HG03196 (cell line): ENCODE measurements around the gene CDH20.

ENCODE experiments used
- ATAC-seq: cut with Tn5 transposase; IDR thresholded peaks from one replicate; pipeline ENCODE4 v1.9.1; 2021; ENCODE audit not compliant: unreplicated experiment

Gene CDH20

DNA sequence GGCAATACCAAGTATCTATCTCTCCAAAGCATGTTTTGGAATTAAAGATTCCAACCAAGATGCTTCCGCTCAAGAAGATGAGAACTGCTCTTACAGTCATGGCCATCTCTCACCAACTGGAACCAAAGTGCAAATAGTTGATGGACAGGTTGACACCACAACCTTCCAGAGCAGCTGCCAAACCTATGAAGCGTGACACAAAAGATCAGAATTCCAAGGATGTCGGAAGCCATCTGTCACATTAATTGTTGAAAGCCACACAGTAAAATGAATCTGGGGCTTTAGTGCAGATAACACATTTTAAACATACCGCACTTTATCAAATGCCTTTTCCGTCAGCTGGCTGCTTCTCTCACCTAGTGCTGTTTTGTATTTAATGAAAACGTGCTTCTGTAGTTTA, 195.7 kb downstream of the CDH20 start:
- no peak for ATAC-seq

DNA sequence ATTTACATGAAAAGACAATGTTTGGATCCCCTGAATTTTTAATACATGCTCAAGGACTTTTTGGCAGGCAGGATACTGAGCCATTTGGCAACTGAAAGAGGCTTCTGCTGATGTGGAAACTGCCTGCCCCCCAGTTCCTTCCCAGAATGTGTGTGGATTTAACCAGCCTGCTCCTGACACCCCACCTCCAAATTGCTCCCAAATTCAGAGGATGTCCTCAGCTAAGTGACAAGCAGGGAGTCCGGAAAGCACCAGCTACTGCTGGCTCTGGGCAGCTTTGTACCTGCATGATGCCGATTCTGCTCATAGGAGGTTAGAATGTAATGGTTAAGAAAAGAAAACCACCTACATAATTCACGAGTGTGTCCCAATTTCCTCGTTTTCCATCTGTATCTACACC, 197.5 kb downstream of the CDH20 start:
- no peak for ATAC-seq

DNA sequence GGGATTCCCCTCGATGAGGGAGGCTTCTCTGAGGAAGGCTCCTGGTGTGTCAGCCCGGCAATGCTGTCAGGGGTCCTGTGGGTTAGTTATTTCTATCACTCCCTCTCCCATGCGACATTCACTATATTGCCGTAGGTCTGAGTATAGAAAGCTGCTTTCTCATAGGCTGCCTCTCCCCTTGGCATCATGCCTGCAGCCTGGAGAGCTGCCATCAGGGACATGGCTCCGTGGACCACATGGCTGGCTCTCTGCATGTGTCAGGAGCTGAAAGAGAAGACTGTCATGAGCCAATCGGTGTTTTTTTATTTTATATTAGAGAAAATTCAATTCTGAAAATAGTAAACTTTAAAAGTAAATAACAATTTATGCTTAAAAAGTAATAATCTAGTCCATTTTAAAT, 198.0 kb downstream of the CDH20 start:
- no peak for ATAC-seq

DNA sequence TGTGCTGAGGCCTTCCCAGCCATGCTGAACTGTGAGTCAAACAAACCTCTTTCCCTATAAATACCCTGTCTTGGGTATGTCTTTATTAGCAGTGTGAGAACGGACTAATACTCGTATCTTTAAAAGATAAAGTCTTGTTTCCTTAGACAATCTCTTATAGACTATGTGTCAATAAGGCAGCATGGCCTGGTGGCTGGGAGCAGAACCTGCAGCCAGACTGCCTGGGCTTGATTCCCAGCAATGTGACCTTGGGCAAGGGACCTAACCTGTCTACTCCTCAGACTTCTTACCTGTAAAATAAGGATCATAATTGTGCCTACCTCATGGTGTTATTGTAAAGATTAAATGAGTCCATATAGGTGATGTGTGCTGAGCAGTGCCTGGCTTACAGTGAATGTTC, 198.7 kb downstream of the CDH20 start:
- no peak for ATAC-seq

DNA sequence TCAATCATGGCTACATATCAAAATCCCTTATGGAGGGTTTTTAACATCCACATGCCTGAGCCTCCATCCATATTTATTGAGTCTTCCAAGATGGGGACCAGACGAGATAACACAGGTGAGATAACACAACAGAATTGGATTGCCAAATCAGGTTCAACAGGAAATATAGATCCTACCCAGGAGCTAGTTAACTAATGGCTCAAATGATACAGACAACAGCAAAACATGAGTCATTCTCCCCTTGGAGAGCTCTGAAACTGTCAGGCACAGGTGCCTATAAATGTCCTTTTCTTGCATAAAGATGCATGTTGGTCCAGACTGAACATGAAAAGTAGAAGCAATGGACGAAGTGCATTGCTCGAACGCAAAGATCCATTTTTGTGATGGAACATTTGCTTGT, 202.2 kb downstream of the CDH20 start:
- ATAC-seq: no peak

DNA sequence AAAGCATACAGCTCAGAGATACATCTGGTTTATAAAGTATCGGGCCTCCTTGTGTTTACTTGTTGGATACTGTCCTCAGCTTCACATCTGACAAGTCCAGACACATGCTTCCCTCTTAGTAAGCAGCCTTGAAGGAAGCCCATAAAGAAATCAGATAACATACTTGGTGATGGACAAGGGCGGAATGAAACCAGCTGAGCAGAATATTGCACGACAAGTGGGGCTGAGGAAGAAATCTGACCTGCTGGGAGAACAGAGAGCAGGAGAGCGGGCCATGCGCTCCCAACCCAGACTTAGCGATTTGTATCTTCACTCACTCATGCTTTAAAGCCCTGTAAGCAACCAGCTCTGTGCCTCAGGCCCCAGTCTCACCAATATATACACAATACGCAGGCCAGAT, 208.4 kb downstream of the CDH20 start:
- ATAC-seq: no peak

DNA sequence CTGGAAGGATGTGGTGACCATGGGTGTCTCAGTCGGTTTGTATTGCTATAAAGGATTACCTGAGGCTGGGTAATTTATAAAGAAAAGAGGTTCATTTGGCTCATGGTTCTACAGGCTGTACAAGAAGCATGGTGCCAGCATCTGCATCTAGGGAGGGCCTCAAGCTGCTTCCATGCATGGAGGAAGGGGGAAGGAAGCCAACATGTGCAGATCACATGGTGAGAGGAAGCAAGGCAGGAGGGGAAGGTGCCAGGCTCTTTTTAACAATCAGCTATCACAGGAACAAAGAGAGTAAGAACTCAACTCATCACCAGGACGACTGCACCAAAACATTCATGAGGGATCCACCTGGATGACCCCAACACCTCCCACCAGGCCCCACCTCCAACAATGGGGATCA, 209.4 kb downstream of the CDH20 start:
- ATAC-seq: no peak

DNA sequence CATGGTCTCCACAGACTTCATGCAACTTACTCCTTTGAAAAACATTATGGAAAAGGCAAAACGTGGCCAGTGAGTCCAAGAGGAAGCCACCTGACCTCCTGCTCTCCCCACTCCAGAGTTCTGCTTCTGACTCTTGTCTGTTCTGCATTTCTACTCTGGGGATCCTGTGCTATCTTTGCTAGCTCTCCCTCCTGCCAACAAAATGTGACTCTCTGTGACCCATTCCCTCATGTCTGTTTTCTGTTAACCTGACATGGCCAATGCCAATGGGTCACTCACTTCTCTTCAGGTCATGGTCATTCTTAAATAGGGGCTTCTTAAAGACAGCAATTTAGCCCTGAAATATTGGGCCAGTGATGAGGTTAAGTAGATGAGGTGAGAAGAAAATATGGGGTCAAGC, 210.3 kb downstream of the CDH20 start:
- no peak for ATAC-seq

DNA sequence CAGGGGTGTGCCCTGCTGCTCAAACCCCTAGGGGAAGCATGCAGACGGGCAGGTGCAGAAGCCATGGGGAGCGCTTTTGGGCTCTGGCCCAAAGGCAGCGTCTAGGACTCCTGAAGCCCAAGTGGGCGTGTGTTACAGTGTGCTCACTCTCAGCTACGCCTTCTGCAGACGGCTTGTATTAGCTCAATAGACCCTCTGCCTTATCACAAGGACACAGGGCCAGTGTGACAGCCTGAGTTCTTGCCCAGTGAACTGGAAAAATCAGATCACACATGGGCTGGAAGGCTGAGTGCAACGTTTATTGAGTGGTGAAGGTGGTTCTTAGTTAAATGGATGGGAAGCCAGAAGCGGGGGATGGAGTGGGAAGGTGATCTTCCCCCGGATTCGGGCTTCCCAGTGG, 210.9 kb downstream of the CDH20 start:
- ATAC-seq: no peak

DNA sequence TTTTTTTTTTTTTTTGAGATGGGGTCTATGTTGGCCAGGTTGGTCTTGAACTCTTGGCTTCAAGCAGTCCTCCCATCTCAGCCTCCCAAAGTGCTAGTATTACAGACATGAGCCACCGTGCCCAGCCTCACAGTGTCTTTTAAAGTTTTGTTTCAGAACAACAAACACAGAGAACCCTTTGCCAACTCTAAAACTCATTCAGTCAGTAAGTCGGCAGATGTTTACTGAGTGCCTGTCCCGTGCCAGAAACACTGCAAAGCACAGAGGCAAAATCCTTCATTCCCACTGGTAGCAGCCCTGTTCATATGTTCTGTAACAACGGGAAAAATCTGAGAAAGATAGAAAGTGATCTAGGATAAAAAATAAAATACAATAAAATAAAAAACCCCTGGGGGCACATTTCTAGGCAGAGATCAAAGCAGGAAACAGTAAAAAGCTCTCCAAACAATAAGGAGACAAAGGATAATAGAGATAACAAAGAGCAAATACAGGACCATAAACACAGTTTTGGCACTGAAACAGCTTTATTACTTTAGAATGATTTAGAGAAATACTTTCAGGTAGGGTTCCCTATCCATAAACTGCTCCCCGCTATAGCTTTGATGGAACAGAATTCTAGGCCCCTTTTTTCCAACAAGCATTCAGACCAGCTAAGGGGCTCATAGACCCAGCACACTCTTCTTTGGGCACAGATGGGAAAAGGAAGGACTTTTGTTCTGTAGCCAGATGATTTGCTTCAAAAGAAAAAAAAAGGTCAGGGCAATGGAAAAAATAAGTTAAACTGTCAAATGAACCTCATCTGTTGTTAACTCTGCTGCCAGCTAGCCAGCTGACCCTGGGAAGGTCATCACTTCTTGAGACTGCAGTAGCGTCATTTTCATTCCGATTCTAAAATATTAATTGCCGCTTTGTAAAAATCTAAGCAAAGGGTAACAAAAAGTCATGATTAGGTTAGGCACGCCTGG, 212.3 kb downstream of the CDH20 start:
- ATAC-seq: no peak

DNA sequence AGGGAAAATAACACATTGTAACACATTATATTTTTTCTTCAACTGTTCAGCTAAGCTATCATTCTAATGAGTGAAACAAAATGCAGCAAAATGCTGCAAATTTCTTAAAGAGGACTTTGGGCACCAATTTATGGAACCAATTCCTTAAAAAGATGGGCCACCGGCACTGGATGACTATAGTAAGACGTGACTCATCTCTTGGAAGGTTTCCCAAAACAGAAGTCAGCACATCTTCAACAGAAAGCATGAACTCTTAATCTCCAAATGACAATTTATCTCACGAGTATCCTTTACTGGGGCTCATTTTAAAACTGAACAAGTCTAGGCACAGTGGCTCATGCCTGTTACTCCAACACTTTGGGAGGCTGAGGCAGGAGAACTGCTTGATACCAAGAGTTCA, 213.4 kb downstream of the CDH20 start:
- no peak for ATAC-seq

DNA sequence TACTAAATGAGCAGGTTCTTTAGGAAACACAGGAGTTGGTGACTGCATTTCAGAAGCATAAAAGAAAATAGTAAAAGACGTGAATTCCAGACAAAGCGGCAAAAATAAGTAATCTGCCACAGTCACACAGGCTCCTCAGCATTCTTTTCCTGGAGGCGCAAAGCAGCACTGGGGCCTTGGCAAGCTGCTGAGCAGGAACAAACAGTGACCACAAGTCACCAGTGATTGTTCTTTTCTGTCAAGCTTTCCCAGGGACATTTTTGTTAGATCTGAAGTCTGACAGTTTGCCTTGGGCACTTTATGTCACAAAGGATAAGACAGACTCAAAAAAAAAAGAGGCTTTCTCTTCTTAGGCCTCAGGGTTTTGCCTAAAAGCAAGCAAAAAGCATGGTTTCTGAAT, 216.2 kb downstream of the CDH20 start:
- ATAC-seq: no peak

DNA sequence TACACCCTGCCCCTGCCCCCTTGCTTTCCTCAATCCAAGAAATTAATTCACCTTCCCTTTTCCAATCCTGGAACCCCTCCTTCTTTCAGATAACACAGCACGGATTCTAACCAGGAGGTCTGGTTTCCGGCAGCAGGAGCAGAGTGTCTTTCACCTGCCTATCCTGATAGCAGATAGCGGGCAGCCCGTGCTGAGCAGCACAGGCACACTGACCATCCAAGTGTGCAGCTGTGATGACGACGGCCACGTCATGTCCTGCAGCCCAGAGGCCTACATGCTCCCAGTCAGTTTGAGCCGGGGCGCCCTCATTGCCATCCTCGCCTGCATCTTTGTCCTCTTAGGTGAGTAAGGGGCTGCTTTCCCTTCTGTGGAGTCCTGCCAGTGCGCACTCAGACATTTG, 216.7 kb downstream of the CDH20 start:
- no peak for ATAC-seq

DNA sequence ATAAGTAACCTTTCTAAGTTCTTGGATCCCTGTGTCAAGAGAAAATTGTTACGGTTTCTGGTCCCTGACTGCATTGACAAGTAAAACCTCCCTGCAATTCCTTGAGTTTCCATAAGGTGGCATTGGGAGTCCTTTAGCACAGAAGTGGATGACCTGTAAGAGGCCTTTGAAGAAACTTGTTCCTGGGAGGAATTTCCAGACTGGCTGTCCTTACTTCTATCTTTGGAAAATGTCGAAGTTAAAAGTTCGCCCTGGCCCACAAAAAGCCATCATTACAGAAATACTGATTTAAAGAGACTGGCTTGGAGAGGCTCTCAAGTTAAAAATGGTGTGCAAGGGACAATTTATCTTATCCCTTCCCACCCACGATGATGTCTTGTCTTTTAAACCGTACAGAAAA, 218.4 kb downstream of the CDH20 start:
- no peak for ATAC-seq

DNA sequence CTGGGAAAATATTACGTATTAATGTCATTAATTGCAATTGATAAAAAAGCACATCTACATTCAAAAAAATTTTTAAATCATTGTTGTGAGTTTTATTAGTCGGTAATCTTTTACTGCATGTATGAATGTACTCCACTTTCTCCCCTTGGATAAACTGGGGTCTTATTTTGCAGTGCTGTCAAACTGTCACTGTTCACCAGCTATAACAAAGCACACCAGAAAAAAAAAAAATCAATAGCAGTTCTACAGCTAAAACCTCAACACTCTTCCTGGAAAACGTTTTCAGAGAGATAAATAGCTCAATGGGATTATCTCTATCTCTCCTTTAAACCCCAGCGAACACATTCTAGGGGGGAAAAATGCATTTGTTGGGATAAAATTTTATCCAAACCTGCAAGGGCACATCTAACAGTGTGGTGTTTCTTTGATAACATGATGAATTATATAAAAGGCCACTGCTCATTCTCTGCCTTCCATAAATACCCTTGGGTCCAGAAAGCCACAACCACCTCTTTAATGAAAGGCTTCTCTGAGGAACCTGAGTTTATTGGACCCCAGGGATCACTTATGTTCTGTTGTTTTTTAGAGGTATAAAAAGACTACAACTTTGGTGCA, 219.9 kb downstream of the CDH20 start:
- no peak for ATAC-seq

DNA sequence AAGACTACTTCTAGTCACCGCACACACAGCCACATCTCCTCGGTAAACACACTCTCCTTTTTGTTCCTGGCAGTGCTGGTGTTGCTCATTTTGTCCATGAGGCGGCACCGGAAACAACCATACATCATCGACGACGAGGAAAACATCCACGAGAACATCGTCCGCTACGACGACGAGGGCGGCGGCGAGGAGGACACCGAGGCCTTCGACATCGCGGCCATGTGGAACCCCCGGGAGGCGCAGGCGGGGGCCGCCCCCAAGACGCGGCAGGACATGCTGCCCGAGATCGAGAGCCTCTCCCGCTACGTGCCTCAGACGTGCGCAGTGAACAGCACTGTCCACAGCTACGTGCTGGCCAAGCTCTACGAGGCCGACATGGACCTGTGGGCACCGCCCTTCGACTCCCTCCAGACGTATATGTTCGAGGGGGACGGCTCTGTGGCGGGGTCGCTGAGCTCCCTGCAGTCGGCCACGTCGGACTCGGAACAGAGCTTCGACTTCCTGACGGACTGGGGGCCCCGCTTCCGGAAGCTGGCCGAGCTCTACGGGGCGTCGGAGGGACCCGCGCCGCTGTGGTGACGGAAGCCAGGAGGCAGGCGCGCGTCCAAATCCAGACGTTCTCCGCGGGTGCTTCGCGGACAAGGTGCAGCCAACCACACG, 221.0 kb downstream of the CDH20 start:
- ATAC-seq: no peak

DNA sequence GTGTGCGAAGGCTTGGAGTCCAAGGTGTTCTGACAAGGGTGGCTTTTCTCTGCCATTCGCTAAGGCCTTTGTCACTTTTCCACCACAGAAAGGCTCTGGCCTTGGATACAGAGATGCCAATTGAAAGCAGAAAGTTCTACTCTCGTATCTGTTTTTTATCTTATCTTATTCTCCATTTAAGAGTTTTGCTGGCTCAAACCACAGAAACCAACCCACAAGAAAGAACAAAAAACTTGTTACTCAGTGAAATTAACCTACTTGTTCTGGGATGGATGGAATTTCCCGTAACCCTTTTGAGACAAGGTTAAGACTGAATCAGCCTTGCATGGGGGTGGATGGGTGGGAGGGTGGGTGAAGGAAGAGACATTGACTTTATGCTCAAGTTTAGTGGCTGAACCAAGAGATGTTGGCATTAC, 221.7 kb downstream of the CDH20 start:
- ATAC-seq: no peak

DNA sequence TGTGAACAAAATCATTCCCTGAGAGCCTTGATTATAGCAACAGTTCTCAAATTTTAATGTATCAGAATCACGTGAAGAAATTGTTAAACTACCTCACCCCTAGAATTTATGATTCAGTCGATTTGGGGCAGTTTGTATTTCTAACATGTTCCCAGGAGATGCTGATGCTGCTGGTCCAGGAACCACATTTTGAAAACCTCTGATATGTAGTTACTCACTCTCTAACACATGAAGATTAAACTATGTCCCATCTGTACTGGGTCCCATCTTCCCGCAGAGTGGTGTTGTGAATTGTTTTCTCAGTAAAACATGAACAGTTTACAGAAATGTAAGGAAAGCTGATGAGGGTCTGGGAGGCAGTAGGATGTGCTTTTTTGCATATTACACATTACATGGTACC, 223.1 kb downstream of the CDH20 start:
- no peak for ATAC-seq

DNA sequence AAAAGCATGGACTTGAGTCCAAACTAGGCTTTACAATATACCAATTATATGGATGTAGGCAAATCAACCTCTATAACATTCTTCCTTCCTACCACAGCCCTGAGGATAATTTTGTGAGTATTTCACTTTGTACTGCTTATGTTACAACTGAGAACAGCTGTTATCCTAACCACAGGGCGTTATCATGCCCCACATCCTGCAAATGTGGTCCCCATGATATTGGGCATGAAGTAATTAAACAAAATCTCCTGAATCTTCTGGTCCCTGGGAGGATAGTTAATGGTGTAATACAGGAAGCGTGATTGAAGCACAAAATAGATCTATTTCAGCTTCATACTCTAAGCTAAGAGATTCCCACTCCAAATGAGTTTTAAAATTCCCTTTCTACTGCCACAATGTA, 223.6 kb downstream of the CDH20 start:
- no peak for ATAC-seq

DNA sequence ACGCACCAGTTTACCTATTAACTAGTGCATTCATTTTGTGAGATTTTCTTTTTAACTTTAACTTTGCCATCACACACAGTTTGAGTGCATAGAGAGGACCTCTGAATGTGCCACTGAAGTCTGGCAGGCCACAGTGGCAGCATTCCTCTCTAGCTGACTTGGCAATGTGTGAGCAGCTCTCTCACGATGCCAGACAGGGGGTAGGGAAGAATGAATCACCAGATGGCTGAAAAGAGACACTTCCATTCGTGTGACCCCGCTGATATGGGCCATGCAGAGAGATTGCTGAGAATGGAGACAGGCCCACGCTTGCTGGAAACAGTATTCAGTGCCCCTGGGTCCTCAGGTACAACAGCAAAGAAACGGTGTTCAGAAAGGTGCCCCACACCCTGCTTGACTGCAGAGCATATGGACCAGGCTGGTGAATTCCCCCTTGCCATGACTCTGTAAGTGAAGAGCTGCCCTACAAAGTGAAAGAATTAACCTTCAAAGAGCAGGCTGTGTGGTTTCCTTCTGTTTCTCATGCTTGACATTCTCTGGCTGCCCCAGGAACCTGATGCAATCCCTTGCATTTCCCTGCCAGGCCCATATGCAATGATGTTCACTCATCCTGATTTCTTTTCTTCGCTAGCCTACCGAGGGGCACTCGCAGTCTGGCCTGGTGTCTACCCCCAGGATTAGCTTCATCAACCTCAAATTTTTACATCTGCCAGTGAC, 236.1 kb downstream of the CDH20 start:
- no peak for ATAC-seq

DNA sequence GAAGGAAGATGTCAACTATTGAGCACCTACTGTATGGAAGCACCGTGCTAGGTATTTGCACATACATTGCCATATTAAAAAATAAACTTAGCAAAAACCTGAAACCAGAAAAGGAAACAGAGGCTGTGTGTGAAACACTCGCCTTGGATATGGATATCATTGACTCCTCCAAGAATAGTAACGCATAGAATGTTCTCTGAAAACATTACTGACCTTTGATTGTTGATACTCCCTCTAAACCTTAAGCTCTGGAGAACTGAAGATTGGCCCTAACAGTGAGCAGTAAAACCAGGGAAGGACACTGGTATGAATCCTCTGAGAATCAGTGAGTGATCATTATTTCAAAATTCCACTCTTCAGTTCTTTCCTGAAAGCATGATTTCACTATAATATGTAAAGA, 236.8 kb downstream of the CDH20 start:
- no peak for ATAC-seq
